Stimulated activated CD4-positive, alpha-beta T cell treated with anti-CD3 and anti-CD28 coated beads, Interleukin-4, amount 100 ng/mL, for 48 hours (primary cell): ENCODE results near the gene LAMA4.
"Not testable (repeated sequence)": the region's sequence is repeated elsewhere in the genome, so short reads cannot be mapped to it uniquely, and the experiment has no call there.

Experiments
- DNase-seq, 2 donors: peaks; one replicate each; pipeline ENCODE4 v3.0.0-alpha.2; 2020; ENCODE audit warnings: low read depth in 2 of 2

LAMA4 gene

DNA sequence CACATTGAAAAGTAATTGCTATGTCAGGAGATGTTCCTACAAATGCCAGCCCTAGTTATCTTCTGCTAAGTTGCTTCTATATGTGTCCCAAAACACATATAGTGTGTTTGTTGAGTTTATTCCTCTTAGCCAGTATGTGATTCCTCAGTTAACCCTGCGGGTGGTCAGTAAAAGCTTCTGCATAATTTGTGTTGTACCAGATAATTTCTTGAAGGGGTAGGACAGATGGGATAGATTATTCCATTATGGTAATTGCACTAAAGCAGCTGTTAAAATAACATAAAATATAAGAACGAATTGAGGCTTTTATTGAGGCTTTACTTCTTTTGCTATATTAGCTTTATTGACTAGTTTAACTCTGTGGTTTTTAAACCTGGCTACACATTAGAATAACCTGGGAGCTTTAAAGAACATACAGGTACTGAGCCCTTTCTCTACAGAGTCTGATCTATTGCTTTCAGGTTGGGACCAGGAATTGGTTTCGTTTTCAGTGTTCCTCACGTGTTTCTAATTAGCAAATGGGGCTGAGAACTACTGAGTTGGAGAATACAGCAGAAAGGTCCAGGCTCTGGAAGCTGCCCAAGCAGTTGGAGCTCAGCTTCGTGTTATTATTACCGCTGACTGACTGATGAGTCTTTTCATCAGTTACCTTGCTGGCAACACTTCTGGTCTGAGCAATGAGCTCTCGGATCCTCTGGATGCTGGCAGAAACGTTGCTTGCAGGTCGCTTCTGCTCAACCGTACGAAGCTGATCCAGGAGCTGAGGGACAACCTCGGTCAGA lies 110.0 kb downstream of the LAMA4 start:
- DNase-seq = no peak

GRCh38 chr6:112141707-112142106 lies 112.7 kb downstream of the LAMA4 start:
- no peak for DNase-seq

- DNase-seq = no peak
Measured at GRCh38 chr6:112139052-112139451, 115.3 kb downstream of the LAMA4 start.

DNA sequence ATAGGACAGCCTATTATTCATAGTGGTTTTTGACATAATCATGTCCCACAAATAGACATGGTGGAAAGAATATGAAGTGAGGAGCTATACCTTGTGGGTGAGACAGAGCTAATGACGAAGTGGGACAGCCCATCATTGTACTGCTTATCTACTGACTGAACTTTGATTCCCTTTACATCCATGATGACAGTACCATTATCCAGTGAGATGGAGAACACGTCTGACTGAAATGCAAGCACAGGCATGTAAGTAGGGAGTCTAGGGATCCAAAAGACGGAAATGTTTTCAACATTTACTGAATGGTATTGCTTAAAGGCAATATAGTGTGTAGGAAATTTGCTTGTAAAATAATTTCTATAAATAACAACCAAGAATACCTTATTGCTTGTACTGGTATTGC lies 123.5 kb downstream of the LAMA4 start:
- DNase-seq = no peak

GRCh38 chr6:112128208-112128607 lies 126.2 kb downstream of the LAMA4 start:
- DNase-seq = no peak

DNA sequence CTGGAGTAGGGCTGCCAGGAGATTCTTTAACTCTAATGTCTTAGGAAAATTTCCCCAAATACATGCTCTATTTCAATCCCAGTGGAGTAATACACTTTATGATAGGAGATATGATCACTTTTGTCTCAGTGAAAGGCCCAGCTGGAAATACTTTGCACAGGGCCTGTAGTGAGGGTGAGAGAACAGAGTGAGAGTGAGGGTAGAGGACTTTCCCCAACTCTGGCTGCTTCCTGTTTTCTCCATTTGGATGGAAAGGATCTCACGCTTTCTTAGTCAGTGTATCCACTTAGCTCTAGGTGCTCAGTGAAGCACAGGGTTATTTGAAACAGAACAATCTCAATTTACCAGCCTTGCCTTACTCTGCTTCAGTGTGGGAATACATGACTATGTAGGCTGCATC lies 130.4 kb downstream of the LAMA4 start:
- no peak for DNase-seq

- no peak for DNase-seq
Measured at GRCh38 chr6:112122756-112123155, 131.6 kb downstream of the LAMA4 start.

DNA sequence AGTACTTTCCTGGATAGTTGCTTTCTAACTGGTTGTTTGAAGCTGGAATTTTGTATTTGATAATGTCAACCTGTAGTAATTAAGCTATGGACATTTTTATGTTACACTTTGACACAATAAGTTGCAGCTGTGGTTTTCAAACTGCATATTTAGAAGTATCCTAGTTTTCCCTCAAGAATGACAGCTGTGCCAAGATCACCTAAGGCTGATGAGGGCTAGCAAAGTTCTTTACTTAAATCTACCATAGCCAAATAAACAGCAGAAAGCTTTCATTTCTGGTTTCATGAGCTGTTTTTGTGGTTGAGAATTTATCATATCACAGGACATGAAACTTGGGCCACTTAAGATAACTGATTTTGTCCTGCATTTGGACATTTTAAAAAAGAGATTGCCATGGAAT lies 136.3 kb downstream of the LAMA4 start:
- no peak for DNase-seq

- DNase-seq = no peak
Measured at GRCh38 chr6:112117554-112117953, 136.8 kb downstream of the LAMA4 start.

DNA sequence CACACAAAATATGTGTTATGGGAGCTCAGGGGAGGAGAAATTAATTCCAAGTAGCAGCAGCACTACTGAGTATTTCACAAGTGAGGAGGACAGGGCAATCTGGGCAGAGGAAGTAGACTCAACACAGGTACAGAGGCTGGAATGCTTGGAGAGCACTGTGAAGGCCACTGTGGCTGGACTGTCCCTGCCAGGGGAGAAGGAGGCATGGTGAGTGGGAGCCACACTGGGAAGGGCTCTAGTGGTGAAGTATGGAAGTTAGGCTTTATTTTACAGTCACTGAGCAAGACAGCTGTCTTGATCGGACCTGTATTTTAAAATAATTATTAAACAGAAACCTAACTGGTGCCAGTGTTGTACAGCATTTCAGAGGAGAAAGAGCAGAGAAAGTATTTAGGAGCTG lies 138.1 kb downstream of the LAMA4 start:
- no peak for DNase-seq

DNA sequence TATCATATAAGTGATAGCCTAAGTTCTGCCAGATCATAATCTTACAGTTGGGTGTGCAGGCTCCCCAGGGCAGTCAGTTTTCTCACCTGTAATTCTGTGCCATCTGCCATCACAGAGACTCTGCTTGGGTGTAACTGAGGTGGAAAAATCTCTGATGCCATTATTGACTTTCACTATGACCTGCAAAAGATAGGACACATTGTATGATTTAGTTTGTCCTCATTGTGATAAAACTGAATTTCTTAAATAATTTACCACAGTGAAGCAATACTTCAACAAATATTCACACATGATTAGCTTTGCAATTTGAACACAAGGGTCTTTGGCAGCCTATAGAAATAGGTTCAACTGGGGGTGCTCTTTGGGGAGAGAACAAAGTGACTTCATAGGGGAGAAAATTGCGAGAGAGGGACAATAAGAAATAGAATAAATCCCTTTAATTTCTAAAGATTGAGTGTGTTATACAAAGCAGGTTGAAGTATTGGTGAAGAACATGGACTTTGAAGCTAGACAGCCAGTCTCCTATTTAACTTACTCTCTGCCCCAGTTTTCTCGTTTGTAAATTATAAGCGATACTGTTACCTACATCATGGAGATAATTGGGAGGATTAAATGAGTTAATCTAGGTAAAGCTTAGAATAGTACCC lies 139.7 kb downstream of the LAMA4 start:
- no peak for DNase-seq

GRCh38 chr6:112113918-112114317 lies 140.4 kb downstream of the LAMA4 start:
- DNase-seq = no peak

- DNase-seq = no peak
Measured at GRCh38 chr6:112113431-112113830, 140.9 kb downstream of the LAMA4 start.

- no peak for DNase-seq
Measured at GRCh38 chr6:112109262-112109661, 145.1 kb downstream of the LAMA4 start.

DNA sequence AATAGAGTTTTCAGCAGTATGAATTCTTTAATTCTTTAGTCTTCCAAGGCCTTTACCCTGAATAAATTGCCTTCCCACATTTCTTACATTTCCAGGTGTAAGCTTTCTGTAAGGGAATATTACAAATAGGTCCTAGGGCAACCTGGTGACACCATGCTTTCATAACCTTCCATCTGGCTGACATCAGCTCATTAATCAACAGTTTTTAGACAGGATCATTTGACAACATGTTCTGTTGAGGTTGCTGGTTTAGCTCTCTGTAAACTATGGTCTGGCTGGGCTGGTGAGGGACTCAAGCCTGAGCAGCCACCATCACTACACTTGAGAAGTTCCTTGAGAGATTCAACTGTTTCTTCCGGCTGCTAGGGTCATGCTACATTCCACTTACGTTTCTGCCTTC lies 147.8 kb downstream of the LAMA4 start:
- DNase-seq = no peak

DNA sequence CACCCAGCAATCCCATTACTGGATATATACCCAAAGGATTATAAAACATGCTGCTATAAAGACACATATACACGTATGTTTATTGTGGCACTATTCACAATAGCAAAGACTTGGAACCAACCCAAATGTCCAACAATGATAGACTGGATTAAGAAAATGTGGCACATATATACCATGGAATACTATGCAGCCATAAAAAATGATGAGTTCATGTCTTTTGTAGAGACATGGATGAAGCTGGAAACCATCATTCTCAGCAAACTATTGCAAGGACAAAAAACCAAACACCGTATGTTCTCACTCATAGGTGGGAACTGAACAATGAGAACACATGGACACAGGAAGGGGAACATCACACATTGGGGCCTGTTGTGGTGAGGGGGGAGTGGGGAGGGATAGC lies 148.3 kb downstream of the LAMA4 start:
- DNase-seq = not testable (repeated sequence)

- no peak for DNase-seq
Measured at GRCh38 chr6:112100561-112100960, 153.8 kb downstream of the LAMA4 start.

DNA sequence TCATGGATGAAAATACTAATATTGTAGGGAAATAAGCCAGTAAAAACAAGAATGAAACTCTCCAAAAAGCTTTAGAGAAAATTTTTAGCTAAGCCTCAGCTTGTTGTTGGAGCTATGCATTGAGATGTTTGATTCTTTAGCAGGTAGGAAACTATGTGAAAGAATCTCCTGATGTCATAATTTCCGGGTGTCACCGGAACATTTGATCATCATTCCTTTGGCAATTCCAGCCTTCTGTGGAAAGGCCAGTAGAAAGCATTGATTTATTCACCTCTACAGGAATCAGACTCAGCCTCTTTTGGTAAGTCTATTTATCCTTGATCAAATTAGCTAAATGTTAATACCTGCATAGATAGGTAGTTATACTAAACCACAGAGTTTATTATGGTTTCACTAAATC lies 157.5 kb downstream of the LAMA4 start:
- no peak for DNase-seq

DNA sequence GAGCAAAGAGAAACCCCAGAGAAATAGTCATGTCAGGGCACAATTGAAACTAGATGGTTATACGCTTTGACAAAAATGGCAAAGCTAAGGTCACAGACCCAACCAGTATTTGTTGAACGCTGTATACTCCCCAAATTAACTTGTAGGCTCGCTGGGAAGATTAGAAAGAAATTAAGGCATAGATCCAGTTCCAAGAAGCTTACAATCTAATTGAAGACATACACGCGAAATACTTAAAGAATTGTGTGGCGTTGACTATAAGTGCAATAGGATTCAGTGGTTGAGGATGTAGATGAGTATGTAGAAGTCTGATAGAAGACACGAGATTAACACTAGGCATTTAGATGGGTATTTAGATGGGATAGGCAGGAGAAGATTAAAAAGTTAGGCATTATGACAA lies 166.5 kb downstream of the LAMA4 start:
- DNase-seq = no peak

- peak; percentile 76 to 87 for DNase-seq
Measured at GRCh38 chr6:112087136-112087911, 167.0 kb downstream of the LAMA4 start, which contains the start of the genes FAM229B and TUBE1. TSS of gene FAM229B (plus strand) at chr6:112087591. CDS start at chr6:112099284, 11,693 bp downstream. TSS of gene TUBE1 (minus strand) at chr6:112087482. CDS start at chr6:112087434, 48 bp downstream.

DNA sequence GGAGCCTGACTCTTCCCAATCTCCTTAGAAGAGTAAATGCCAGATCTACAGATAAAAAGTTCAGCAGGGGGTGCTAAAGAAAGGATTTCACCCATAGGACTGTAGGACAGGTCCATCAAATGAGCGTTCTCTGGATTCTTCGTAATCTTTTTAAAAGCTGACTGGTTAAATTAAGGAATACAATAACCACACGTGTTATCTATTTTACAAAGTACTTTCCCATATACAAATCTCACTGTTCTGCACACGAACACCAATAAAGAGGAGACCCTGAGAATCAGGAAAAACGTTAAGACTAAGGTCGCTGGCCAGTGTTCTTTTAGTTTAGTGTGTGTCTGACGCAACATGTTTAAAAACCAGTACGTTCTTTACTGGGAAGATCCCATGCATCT lies 167.6 kb downstream of the LAMA4 start:
- DNase-seq = no peak

- no peak for DNase-seq
Measured at GRCh38 chr6:112085286-112086065, 168.9 kb downstream of the LAMA4 start.
